OCI-M2 (cell line): ENCODE data around the gene SQSTM1.

Experiments
- DNase-seq: peaks from one replicate; lab custom pipeline; 2025; ENCODE audit not compliant: unreplicated experiment; lab: John Stamatoyannopoulos, UW

The SQSTM1 gene

GRCh38 chr5:179794575-179794974, 26.1 kb upstream of the SQSTM1 start:
- no peak for DNase-seq

DNA sequence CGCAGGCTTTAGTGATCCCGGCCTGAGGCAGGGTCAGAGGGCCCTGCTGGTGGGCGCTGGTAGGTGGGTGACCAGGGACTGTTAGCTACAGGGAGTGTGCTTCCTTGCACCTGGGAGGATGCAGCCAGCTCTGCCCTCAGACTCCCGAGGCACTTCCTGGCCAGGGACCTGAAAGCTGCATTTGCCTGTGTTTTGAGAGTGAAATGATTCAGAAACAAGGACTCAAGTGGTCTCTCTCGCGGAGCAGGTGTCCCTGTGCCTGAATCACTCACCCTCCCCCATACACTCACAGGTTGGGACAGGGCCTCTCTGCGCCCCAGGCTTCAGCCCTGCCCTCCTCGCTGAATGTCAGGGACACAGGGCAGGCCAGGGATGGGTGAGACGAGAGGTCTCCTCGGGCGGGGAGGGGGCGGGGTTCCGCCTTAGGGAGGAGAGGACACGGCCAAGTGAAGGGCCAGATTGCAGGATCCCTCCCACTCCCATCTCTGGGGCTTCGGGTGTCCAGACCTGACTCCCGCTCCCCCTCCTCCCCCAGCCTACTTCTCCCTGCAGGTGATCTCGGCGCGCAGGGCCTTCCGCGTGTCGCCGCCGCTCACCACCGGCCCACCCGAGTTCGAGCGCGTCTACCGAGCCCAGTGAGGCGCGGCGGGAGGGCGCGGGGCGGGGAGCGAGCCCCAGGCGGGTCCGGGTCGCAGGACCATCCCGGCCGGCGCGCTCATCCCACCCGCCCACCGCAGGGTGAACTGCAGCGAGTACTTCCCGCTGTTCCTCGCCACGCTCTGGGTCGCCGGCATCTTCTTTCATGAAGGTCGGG, 25.4 kb upstream of the SQSTM1 start:
- no peak for DNase-seq

GRCh38 chr5:179795863-179796833, 24.6 kb upstream of the SQSTM1 start:
- DNase-seq, result no peak

DNA sequence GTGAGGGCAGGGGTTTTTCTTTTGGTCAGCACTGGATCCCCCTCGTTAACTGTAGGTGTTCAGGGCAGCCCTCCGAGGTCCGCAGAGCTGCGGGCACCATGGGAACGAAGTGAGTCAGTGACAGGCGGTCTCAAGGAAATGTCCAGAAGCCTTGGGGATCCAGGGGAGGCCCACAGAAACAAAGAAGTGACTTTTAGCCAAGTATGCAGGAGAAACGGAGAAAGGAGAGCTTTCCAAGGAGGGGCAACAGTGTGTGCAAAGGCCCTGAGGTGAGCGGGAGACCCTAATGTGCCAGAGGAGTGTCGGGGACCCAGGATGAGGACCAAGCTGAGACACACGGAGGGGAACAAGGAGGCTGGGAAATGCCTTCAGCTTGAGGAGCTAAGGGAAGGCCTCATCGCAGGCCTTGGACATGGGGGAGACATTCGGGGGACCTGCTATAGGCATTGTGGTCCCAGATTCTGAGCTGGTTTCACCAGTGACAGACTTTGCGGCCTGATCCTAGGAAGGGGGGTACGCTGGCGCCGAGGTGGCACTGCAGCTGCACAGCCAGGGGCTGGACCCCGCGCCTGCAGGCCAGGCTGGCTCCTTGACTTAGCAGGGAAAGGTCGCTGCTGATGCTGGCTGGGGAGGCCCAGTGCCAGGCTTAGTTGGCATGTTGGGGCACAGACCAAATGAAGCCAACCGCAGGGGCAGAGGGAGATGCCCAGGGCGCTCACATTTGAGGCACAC, 23.7 kb upstream of the SQSTM1 start:
- DNase-seq, result no peak

GRCh38 chr5:179797741-179798140, 23.0 kb upstream of the SQSTM1 start:
- no peak for DNase-seq

DNA sequence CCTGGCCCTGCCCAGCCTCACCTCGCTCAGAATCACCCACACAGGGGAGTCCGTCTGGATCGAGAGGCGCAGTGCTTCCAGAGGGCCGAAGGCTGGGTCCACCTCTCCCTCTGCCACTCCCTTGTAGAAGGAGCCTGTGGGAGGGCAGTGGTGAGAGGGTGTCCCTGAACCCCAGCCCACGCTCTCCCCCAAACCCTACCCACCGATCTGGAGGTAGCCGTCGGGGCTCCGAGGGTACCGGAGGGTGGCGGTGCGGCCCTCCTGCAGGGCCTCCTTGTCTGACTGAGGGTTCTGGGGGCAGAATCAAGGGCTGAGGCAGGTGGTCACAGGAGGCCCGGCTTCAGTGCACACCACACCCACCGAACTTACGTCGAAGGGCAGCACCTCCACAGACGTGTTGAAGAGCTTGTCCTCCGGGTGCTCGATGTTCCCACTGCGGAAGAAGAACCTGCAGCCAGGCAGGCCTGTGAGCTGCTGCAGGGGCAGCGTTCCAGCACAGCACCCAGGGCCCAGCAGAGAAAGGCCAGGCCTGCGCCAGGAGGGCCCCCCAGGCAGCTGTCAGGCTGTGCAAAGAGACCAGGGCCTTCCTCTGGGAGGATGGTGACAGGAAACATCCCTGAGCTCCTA, 22.4 kb upstream of the SQSTM1 start:
- no peak for DNase-seq

GRCh38 chr5:179798771-179799643, 21.7 kb upstream of the SQSTM1 start:
- DNase-seq, result no peak

GRCh38 chr5:179799644-179799973, 21.1 kb upstream of the SQSTM1 start:
- DNase-seq, result no peak

DNA sequence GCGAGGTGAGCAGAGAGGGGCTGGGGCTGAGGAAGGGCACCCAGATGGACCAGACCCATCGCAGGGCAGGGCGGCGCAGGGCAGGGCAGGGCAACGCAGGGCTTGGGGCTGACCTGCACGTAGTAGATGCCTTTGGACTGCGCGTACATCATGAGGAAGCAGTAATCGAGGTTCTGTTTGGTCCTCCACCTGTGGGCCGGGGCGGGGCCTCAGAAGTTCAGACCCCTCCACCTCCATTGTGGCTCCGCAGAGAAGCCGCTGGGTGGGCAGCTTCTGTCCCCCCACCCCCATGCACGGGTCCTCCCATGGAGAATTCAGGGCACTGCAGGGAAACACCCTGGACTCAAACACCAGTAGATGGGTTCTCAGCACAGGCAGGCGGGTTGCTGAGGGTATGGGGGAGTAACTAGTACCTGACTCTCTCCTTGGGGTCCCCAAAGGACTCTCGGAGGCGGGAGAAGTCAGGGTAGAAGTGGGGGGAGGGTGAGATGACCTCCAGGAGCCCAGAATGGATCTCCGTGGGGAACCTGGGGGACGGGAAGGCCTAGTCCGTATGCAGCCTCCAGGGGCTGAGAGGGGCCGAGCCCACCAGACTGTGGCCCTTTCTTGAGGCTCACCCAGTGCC, 20.5 kb upstream of the SQSTM1 start:
- no peak for DNase-seq

GRCh38 chr5:179800696-179801201, 20.0 kb upstream of the SQSTM1 start:
- DNase-seq, result no peak

DNA sequence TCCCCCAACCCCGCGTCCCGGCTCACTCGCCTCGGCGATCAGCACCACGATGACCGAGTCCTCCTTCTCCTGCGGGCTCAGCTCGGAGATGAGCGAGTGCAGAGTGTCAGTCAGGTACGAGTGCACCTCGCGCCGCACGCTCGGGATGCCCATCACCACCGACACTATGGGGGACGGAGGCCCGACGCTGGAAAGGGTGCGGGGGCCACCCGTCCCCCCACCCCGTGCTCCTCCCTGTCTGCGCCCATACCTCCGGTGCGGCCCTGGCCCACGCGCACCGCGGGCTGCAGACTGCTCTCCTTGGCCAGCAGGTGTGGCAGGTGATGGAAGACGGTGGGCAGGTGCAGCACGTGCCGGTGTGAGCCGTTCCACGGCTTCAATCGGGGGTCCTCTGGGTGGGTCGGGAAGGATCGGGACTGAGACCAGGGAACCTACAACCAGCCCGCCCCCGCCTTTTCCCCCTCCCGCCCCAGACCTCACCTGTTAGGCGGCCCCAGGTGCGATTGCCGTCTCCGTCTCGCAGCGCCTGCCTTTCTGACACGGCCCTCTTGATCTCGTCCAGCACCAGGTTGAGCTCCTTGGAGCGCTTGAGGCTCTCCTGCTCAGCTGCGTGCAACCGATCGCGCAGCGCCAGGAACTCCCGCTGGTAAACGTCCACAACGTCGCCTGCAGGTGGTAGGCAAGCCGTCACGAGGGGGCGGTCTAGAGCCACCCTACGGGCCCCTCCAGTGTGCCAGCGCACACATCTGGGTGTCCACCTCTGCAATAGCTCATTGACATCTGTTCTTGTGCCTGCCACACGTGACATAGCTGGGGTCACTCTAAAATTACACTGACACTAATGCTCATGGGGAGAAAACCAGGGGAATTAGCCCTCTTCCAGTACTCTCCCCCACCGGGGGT, 19.1 kb upstream of the SQSTM1 start:
- no peak for DNase-seq

DNA sequence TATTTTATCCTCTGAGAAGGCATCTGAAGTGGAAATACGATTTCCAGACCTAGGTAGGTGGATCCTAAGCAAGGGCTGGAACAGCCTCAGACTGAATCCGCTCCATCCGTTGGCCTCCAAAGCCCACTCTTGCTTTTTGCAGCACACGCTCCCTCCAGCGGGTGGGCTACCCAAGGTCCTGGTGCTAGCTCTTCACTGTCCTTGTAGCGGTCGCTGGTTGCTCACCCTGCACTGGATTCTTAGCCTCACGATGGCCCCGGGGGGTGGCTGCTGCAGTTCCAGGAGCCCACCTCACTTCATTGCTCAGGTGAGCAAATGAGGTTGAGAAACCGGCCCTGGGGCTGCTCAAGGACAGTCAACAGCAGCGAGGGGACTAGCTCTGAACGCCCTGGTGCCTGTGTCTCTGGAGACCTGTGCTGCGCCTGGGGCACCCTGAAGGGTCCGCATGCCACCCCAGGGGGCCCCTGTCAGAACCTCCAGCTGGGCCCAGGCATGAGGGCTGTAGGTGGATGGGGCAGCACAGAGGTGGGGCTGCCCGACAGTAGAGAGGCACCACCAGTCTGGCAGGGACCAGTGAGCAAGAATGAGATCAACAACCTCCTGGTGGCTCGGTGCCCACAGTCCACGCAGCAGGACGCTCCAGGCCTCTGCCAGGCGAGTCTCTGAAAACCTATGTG, 18.4 kb upstream of the SQSTM1 start:
- no peak for DNase-seq

GRCh38 chr5:179802950-179803562, 17.6 kb upstream of the SQSTM1 start:
- no peak for DNase-seq

GRCh38 chr5:179803651-179804554, 16.8 kb upstream of the SQSTM1 start:
- peak; percentile 12 for DNase-seq

- DNase-seq, result no peak
Observed at GRCh38 chr5:179804555-179804947, 16.2 kb upstream of the SQSTM1 start.

DNA sequence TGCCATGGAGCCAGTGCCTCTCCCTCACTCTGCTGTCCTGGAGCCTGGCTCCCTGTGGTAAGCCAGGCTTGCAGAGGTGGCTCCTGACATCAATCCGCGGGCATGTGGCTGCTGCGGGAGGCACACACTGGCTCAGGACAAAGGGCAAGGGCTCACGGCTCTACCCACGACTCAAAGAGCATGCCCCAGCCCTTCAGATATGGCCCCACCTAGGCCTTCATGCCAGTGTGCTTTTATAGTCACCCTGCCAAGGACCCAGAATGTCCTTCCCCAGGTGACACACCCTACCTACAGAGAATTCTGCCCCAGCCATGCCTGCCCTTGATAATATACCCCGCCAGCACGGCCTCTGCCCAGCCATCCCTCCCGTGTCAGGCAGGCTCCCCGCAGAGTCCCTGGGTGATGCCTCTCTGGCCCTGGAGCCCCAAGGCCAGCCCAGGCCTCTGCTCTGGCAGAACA, 15.6 kb upstream of the SQSTM1 start:
- no peak for DNase-seq
